Activated CD8-positive, alpha-beta memory T cell treated with anti-CD3 and anti-CD28 coated beads for 24 hours (primary cell): ENCODE measurements around the gene ADAMTSL1.

Experiments used
- DNase-seq: peaks from one replicate; pipeline ENCODE4 v3.0.0-alpha.2; 2020

Gene ADAMTSL1

GRCh38 chr9:18608371-18608770, 134.4 kb downstream of the ADAMTSL1 start:
- no peak for DNase-seq

DNA sequence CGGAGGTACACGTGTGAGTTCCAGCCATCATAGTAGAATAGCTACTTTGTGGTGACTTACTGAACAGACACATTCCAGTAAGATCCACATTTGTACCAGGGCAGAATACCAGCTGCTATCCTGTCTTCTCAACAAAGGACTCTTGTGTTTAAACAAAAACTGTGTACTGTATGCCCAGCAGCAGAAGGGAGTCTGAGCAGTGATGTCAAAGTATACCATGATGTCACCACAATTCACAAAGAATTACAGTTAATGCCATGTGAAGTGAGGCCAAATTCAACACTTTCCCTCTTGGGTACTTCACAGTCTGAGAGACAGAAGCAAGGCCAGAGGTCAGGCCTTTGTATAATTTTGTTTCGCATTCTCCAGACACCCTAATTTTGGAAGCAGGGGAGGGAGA, 137.0 kb downstream of the ADAMTSL1 start:
- DNase-seq, result no peak

DNA sequence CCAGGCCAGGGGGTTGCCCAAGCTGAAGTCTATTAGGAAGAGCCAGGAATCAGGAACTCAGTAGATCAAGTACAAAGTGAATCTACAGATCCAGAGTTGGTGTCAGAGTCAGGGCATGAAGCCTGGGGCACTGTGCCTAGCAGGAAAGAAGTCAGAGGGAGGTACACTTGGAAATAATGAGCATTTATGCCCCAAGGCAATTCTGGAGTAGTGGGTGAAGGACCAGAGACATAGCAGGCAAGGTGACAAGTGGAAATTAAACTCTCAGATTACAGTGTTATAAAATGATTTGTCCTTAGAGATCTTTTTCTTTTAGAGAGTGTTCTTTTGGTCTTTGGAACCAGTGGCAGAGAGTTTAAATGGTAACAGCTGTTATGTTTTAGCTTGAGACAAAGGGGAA, 138.0 kb downstream of the ADAMTSL1 start:
- no peak for DNase-seq

GRCh38 chr9:18614116-18614515, 140.2 kb downstream of the ADAMTSL1 start:
- no peak for DNase-seq

DNA sequence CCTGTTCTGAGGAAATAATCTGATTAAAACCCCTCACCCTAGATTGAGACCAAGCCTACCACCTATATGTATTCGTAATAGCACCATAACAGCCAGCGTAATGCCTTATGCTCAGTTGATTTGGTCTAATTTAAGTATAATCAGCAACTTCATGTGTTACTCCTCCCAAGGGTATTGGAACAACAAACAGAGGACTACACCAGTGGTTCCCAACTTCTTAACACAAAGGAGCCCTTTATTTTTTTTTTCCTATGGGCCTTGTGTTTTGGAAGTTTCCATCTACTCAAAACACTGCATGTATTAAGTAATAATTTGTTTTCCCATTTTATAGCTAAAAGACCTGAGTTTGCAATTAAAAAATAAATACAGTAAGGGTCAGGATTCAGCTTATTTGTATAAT, 140.7 kb downstream of the ADAMTSL1 start:
- no peak for DNase-seq

- DNase-seq, result no peak
Measured at GRCh38 chr9:18616976-18617375, 143.0 kb downstream of the ADAMTSL1 start.

- no peak for DNase-seq
Measured at GRCh38 chr9:18617759-18618158, 143.8 kb downstream of the ADAMTSL1 start.

DNA sequence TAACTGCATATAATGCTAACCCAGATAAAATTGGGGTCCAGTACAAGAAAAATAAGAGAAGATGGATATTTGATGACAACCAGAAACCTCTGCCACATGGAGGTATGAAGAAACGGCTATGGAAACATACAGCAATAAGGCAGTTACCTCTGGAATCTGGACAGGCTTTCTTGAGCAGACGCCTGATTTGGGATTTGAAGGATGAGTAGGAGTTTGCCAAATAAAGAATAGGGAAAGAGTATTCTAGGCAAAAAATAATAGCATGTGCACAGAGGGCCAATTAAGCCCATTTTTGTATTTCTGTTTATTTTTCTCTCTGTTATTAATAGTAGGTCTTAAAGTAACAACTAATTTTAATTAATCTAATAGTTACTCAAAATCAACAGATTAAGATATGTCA, 144.9 kb downstream of the ADAMTSL1 start:
- DNase-seq, result no peak

DNA sequence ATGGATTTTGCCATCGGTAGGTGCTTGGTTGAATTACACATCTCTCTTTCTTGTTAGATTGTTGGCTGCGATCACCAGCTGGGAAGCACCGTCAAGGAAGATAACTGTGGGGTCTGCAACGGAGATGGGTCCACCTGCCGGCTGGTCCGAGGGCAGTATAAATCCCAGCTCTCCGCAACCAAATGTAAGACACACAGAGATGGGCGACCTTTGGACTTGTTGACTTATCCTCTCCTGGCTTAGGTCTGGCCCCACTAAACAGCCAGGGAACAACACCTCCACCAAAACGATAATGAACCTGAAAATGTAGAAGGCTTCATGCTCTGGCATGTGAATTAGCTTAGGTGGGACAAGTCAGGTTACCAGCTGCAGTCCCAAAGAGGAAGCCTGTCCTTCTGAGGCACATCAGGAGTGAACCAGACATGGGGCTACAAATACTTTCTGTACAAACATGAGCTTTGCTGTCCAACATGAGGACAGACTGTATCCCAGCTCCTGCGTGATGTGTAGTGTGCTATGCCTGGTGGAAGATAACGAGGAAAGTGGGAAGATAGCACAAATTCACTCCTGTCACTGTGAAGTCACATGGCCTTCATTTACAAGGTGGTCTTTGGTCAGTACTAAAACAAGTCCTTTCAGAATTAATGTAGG, 148.4 kb downstream of the ADAMTSL1 start:
- no peak for DNase-seq

- no peak for DNase-seq
Measured at GRCh38 chr9:18623221-18624079, 149.5 kb downstream of the ADAMTSL1 start.

- no peak for DNase-seq
Measured at GRCh38 chr9:18626046-18626698, 152.2 kb downstream of the ADAMTSL1 start.

DNA sequence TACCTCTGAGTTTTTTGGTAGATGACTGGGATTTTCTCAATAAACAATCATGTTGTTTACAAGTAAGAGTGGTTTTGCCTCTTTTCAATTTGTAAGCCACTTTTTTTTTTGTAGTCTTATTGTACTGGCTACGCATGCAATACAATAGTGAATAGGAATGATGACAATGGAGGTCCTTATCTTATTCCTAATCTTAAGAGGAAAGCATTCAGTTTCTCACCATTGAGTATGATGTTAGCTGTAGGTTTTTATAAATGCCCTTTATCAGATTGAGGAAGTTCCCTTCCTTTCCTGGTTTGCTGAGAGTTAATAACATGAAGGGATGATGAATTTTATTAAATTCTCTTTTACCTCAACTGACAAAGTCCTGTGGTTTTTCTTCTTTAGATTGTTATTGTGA, 155.2 kb downstream of the ADAMTSL1 start:
- no peak for DNase-seq

DNA sequence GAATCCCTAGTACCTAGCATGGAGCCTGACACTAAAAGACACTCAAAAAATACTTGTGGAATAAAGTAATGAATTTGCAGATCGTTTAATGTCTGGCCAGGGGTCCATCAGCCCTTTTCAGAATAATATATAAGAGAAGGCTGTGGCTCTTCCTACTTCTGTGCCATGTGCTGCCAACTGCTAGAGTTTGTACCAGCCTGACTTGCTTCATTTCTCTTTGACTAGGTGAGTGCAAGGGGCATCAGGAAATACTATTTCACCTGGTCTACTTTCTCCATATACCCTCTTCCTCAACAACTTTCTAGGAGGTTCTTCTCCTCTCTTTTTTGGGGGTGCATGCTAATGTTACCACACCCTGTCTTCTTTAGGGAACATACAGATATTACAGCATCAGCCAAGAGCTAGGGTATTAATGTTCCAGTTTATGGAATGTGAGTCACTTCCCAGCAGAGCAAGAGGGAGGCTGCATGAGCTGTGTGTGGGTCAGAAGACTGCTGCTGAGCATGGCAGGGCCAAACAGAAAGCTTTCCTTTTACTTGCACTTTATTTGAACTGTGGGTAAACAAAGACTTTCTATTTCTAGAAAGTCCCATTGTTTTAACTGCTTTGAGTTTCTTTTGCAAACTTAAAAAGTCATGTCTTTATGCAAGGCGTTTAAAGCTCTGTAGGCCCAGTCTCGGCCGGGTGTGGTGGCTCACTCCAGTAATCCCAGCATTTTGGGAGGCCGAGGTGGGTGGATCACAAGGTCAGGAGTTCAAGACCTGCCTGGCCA, 158.9 kb downstream of the ADAMTSL1 start:
- DNase-seq, result no peak

- no peak for DNase-seq
Measured at GRCh38 chr9:18636781-18637180, 162.8 kb downstream of the ADAMTSL1 start.

- DNase-seq, result no peak
Measured at GRCh38 chr9:18638371-18639249, 164.7 kb downstream of the ADAMTSL1 start.

GRCh38 chr9:18639911-18640310, 166.0 kb downstream of the ADAMTSL1 start:
- DNase-seq, result no peak

- no peak for DNase-seq
Measured at GRCh38 chr9:18658804-18659705, 185.1 kb downstream of the ADAMTSL1 start.

GRCh38 chr9:18660001-18660400, 186.0 kb downstream of the ADAMTSL1 start:
- DNase-seq, result no peak

DNA sequence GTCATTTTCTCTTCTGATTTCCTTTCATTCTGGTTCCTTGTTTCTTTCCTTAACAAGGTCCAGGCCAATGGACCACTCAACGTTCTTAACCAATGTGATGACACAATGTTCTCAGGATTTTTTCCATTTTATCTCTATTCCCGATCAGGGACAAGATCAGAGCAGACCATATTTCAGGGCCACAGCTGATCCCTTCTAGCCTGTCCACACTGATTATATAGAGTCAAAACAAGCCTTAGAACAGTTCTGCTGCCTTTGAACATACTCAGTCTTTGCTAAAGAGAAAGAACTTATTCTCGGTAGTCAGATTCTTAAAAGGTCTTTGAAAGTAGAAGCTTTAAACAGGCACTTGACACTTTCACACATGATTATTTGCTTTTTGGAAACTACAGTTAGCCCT, 188.4 kb downstream of the ADAMTSL1 start:
- DNase-seq, result no peak

- no peak for DNase-seq
Measured at GRCh38 chr9:18665947-18666346, 192.0 kb downstream of the ADAMTSL1 start.

GRCh38 chr9:18666348-18666747, 192.4 kb downstream of the ADAMTSL1 start:
- DNase-seq, result no peak
